NCI-H1436 treated with DMSO at 0.1 percent for 48 hours (cell line): Measurements from ENCODE around the gene KRTAP20-1.

ENCODE experiments used
- DNase-seq: peaks from one replicate; lab custom pipeline; 2025; lab: John Stamatoyannopoulos, UW

Gene KRTAP20-1

GRCh38 chr21:30646904-30647414 is 30.7 kb downstream of the KRTAP20-1 start:
- no peak for DNase-seq

- no peak for DNase-seq
Observed at GRCh38 chr21:30652891-30653290, 36.7 kb downstream of the KRTAP20-1 start.
